ENCODE data around the gene CYTIP. TPM values are rescaled to one million over a fixed set of nuclear protein-coding genes. Genes with fewer than 3 reads are reported as not detected.

CYTIP gene
- total RNA-seq, 1 experiment from 2014 or later = 1.2 TPM

DNA sequence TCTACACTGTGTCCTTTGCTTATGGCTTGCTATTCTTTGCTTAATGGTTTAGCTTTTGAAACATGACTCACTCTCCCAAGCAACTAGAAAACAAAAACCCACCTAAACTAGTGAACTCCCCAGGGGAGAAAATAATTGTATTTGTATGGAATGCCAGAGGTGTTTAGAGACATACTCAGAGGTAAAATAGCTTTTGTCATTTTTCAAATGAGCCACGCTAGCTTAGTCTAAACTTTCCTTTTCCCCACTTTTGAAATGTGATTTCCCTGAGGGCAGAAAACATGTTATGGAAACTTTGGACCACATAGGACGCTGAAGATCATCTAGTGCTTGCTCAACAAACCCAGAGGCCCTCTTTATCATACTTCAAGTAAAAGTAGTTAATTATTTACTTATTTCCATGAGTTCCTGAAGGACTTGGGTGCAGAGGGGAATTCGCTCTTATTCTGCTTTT is 16.5 kb upstream of the CYTIP start:
- peaks cover 22% of the 10 kb centered on the region for H3K4me1 Mint-ChIP-seq
- H3K27ac Mint-ChIP-seq = no peak overlapping the region
- no peak for TF ChIP-seq TP53 (CRISPR knock-in tag; IDR thresholded peaks at IDR 0.05)
- TF ChIP-seq GRHL2 (CRISPR knock-in tag; IDR thresholded peaks at IDR 0.05; ENCODE audit: insufficient replicate concordance, severe bottlenecking) = no peak
- TF ChIP-seq, protein P1, sequence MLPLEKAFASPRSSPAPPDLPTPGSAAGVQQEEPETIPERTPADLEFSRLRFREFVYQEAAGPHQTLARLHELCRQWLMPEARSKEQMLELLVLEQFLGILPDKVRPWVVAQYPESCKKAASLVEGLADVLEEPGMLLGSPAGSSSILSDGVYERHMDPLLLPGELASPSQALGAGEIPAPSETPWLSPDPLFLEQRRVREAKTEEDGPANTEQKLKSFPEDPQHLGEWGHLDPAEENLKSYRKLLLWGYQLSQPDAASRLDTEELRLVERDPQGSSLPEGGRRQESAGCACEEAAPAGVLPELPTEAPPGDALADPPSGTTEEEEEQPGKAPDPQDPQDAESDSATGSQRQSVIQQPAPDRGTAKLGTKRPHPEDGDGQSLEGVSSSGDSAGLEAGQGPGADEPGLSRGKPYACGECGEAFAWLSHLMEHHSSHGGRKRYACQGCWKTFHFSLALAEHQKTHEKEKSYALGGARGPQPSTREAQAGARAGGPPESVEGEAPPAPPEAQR (CRISPR knock-in tag; IDR thresholded peaks at IDR 0.05) = no peak
- TF ChIP-seq NFATC4 (CRISPR knock-in tag; IDR thresholded peaks at IDR 0.05) = no peak
- TF ChIP-seq ATF1 (CRISPR knock-in tag; IDR thresholded peaks at IDR 0.05) = no peak
- no peak for TF ChIP-seq JUN (CRISPR knock-in tag; IDR thresholded peaks at IDR 0.05)
- no peak for DNase-seq (ENCODE audit: low spot score)
- ChIA-PET CTCF (interaction anchor here (0.7 to 2.0 kb wide), 3 partner anchors 124 to 158 kb away, joined by 3 to 14 read pairs (median 8); no protein-coding TSS in a partner anchor), POLR2A (no interaction called here)
- H3K27me3 Mint-ChIP-seq (ENCODE audit: low read depth) = no peaks in the 10 kb centered on the region
- H3K9me3 Mint-ChIP-seq = no peaks in the 10 kb centered on the region
- no peaks in the 10 kb centered on the region for H3K36me3 Mint-ChIP-seq
- ATAC-seq = no peak
- H3K4me3 Mint-ChIP-seq = no peak overlapping the region

DNA sequence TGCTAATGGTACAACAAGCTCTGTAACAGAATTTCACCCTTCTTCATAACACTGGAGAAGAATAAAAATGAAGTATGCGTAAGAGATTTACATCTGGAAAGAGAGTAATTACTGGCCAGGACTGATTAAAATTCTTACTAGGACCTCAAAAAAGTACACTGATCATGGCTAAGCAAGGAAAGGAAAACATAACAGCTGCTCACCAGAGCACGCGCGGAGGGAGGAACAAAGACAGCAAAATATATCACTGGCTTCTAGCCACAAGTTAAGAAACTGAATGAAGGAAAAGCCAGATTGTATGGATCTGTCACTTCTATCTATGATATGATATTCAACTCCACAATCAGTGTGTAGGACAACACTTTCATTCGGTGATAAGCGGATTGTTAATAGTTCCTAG is 15.6 kb upstream of the CYTIP start:
- Mint-ChIP-seq H3K36me3 (no peaks in the 10 kb centered on the region), H3K27ac (no peak overlapping the region), H3K27me3 (ENCODE audit: low read depth) (no peaks in the 10 kb centered on the region), H3K4me3 (no peak overlapping the region), H3K4me1 (peaks cover 22% of the 10 kb centered on the region), H3K9me3 (no peaks in the 10 kb centered on the region)
- DNase-seq (ENCODE audit: low spot score) (no peak), ATAC-seq (no peak)
- ChIA-PET POLR2A (no interaction called here), CTCF (interaction anchor here (1.0 to 1.6 kb wide), 3 partner anchors 123 to 153 kb away, joined by 4 to 8 read pairs (median 4); no protein-coding TSS in a partner anchor)
- TF ChIP-seq CREM (CRISPR knock-in tag; IDR thresholded peaks at IDR 0.05) (no peak), OVOL2 (CRISPR knock-in tag; IDR thresholded peaks at IDR 0.05; ENCODE audit: borderline replicate concordance) (no peak), ZNF121 (CRISPR knock-in tag; IDR thresholded peaks at IDR 0.05) (no peak), TEAD4 (CRISPR knock-in tag; IDR thresholded peaks at IDR 0.05) (no peak), SOX15 (CRISPR knock-in tag; IDR thresholded peaks at IDR 0.05) (no peak), ZNF423 (CRISPR knock-in tag; IDR thresholded peaks at IDR 0.05) (no peak), ESRRA (CRISPR knock-in tag; IDR thresholded peaks at IDR 0.05; ENCODE audit: borderline replicate concordance) (no peak), FOXP1 (CRISPR knock-in tag; IDR thresholded peaks at IDR 0.05; ENCODE audit: borderline replicate concordance) (no peak), NR3C1 (CRISPR knock-in tag; conservative IDR thresholded peaks at IDR 0.05; ENCODE audit: low read depth) (no peak), KAT7 (CRISPR knock-in tag; IDR thresholded peaks at IDR 0.05; ENCODE audit: borderline replicate concordance) (no peak)
- TF ChIP-seq, protein P2, sequence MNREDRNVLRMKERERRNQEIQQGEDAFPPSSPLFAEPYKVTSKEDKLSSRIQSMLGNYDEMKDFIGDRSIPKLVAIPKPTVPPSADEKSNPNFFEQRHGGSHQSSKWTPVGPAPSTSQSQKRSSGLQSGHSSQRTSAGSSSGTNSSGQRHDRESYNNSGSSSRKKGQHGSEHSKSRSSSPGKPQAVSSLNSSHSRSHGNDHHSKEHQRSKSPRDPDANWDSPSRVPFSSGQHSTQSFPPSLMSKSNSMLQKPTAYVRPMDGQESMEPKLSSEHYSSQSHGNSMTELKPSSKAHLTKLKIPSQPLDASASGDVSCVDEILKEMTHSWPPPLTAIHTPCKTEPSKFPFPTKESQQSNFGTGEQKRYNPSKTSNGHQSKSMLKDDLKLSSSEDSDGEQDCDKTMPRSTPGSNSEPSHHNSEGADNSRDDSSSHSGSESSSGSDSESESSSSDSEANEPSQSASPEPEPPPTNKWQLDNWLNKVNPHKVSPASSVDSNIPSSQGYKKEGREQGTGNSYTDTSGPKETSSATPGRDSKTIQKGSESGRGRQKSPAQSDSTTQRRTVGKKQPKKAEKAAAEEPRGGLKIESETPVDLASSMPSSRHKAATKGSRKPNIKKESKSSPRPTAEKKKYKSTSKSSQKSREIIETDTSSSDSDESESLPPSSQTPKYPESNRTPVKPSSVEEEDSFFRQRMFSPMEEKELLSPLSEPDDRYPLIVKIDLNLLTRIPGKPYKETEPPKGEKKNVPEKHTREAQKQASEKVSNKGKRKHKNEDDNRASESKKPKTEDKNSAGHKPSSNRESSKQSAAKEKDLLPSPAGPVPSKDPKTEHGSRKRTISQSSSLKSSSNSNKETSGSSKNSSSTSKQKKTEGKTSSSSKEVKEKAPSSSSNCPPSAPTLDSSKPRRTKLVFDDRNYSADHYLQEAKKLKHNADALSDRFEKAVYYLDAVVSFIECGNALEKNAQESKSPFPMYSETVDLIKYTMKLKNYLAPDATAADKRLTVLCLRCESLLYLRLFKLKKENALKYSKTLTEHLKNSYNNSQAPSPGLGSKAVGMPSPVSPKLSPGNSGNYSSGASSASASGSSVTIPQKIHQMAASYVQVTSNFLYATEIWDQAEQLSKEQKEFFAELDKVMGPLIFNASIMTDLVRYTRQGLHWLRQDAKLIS (CRISPR knock-in tag; IDR thresholded peaks at IDR 0.05; ENCODE audit: borderline replicate concordance) = no peak
- TF ChIP-seq, protein P3, sequence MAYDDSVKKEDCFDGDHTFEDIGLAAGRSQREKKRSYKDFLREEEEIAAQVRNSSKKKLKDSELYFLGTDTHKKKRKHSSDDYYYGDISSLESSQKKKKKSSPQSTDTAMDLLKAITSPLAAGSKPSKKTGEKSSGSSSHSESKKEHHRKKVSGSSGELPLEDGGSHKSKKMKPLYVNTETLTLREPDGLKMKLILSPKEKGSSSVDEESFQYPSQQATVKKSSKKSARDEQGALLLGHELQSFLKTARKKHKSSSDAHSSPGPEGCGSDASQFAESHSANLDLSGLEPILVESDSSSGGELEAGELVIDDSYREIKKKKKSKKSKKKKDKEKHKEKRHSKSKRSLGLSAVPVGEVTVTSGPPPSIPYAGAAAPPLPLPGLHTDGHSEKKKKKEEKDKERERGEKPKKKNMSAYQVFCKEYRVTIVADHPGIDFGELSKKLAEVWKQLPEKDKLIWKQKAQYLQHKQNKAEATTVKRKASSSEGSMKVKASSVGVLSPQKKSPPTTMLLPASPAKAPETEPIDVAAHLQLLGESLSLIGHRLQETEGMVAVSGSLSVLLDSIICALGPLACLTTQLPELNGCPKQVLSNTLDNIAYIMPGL (CRISPR knock-in tag; IDR thresholded peaks at IDR 0.05) = no peak
- TF ChIP-seq, protein P4, sequence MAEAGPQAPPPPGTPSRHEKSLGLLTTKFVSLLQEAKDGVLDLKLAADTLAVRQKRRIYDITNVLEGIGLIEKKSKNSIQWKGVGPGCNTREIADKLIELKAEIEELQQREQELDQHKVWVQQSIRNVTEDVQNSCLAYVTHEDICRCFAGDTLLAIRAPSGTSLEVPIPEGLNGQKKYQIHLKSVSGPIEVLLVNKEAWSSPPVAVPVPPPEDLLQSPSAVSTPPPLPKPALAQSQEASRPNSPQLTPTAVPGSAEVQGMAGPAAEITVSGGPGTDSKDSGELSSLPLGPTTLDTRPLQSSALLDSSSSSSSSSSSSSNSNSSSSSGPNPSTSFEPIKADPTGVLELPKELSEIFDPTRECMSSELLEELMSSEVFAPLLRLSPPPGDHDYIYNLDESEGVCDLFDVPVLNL (CRISPR knock-in tag; IDR thresholded peaks at IDR 0.05; ENCODE audit: borderline replicate concordance, low read depth) = no peak
- TF ChIP-seq, protein P5, sequence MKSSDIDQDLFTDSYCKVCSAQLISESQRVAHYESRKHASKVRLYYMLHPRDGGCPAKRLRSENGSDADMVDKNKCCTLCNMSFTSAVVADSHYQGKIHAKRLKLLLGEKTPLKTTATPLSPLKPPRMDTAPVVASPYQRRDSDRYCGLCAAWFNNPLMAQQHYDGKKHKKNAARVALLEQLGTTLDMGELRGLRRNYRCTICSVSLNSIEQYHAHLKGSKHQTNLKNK (CRISPR knock-in tag; IDR thresholded peaks at IDR 0.05) = no peak
- TF ChIP-seq, protein P6, sequence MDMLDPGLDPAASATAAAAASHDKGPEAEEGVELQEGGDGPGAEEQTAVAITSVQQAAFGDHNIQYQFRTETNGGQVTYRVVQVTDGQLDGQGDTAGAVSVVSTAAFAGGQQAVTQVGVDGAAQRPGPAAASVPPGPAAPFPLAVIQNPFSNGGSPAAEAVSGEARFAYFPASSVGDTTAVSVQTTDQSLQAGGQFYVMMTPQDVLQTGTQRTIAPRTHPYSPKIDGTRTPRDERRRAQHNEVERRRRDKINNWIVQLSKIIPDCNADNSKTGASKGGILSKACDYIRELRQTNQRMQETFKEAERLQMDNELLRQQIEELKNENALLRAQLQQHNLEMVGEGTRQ (CRISPR knock-in tag; IDR thresholded peaks at IDR 0.05) = no peak
- TF ChIP-seq, protein P7, sequence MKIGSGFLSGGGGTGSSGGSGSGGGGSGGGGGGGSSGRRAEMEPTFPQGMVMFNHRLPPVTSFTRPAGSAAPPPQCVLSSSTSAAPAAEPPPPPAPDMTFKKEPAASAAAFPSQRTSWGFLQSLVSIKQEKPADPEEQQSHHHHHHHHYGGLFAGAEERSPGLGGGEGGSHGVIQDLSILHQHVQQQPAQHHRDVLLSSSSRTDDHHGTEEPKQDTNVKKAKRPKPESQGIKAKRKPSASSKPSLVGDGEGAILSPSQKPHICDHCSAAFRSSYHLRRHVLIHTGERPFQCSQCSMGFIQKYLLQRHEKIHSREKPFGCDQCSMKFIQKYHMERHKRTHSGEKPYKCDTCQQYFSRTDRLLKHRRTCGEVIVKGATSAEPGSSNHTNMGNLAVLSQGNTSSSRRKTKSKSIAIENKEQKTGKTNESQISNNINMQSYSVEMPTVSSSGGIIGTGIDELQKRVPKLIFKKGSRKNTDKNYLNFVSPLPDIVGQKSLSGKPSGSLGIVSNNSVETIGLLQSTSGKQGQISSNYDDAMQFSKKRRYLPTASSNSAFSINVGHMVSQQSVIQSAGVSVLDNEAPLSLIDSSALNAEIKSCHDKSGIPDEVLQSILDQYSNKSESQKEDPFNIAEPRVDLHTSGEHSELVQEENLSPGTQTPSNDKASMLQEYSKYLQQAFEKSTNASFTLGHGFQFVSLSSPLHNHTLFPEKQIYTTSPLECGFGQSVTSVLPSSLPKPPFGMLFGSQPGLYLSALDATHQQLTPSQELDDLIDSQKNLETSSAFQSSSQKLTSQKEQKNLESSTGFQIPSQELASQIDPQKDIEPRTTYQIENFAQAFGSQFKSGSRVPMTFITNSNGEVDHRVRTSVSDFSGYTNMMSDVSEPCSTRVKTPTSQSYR (CRISPR knock-in tag; IDR thresholded peaks at IDR 0.05) = no peak
